HTR-8/SVneo (cell line): ENCODE measurements around the gene SULT2B1.
A peak's percentile ranks its signal among the peaks of the same experiment; 100 is the strongest.
"Not testable (repeated sequence)": the region's sequence is repeated elsewhere in the genome, so short reads cannot be mapped to it uniquely, and the experiment has no call there.

ENCODE experiments used
- DNase-seq: peaks from one replicate; pipeline ENCODE4 v3.0.0; 2011; ENCODE audit warnings: low spot score, mixed read lengths; ENCODE audit not compliant: insufficient read length
- FAIRE-seq: peaks from 2 replicates; lab custom pipeline; 2011; peaks lifted over from hg19 to GRCh38; lab: Jason Lieb, UNC

Gene SULT2B1

DNA sequence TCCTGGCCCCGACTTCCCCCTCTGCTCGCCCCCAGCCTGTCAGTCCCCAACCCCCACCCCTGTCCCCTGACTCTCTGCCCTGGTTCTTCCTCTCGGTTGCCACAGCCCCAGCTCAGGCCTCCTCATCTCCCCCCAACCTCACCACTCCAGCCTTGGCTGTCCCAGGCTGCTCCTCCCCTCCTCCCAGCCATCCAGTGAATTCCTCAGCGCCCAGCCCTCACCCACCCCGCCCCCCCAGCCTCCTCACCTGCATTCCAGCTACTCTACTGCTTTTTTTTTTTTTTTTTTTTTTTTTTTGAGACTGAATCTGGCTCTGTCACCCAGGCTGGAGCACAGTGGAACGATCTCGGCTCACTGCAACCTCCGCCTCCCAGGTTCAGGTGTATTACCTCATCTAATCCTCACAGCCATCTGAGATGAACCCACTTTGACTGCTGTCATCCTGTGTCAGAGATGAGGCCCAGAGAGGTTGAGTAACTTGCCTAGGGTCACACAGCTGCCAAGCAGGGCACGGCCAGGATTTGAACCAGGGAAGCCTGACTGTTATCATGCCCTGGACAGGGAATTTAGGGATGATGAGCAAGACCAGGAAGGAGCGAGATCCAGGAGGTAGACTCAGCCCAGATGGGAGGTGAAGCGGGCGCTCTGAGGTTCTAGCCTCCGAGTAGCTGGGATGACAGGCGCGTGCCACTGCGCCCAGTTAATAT is 2.6 kb downstream of the SULT2B1 start:
- DNase-seq (peak; percentile 77), FAIRE-seq (peak; percentile 4)

DNA sequence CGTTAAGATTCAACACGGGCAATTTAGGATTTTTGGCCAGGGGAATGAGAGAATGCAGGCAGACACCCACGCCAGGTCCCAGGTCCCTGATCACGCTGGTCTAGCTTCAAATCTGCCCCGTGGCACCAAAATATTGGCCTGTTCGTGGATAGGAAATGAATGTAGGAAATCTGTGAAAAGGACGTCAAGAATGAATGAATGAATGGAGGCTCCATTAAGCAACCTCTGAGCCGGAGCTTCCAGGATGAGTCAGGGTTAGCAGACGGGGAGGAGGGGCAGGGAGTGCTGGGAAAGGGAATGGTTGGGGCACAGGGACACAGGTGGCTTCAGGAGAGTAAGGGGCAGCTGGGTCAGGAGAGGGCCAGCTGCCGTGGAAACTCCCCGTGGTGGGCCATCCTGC is 4.2 kb downstream of the SULT2B1 start:
- DNase-seq (peak; percentile 57), FAIRE-seq (peak; percentile 60)

GRCh38 chr19:48556825-48557224 is 4.9 kb downstream of the SULT2B1 start:
- FAIRE-seq (no peak), DNase-seq (no peak)

- no peak for FAIRE-seq
Observed at GRCh38 chr19:48558018-48558684, 6.2 kb downstream of the SULT2B1 start.

GRCh38 chr19:48560095-48560530 is 8.1 kb downstream of the SULT2B1 start:
- FAIRE-seq (no peak), DNase-seq (no peak)

More at GRCh38 chr19:48558018-48558684, 6.2 kb downstream of the SULT2B1 start:
- no peak for DNase-seq

- no peak for FAIRE-seq
- no peak for DNase-seq
Observed at GRCh38 chr19:48561412-48561811, 9.4 kb downstream of the SULT2B1 start.

- FAIRE-seq (peak; percentile 26), DNase-seq (no peak)
Observed at GRCh38 chr19:48565090-48565489, 13.1 kb downstream of the SULT2B1 start.

GRCh38 chr19:48568345-48568886 is 16.4 kb downstream of the SULT2B1 start:
- peak; percentile 65 for FAIRE-seq
- DNase-seq, result peak; percentile 86

- DNase-seq, result no peak
- FAIRE-seq, result no peak
Observed at GRCh38 chr19:48569814-48570213, 17.8 kb downstream of the SULT2B1 start.

DNA sequence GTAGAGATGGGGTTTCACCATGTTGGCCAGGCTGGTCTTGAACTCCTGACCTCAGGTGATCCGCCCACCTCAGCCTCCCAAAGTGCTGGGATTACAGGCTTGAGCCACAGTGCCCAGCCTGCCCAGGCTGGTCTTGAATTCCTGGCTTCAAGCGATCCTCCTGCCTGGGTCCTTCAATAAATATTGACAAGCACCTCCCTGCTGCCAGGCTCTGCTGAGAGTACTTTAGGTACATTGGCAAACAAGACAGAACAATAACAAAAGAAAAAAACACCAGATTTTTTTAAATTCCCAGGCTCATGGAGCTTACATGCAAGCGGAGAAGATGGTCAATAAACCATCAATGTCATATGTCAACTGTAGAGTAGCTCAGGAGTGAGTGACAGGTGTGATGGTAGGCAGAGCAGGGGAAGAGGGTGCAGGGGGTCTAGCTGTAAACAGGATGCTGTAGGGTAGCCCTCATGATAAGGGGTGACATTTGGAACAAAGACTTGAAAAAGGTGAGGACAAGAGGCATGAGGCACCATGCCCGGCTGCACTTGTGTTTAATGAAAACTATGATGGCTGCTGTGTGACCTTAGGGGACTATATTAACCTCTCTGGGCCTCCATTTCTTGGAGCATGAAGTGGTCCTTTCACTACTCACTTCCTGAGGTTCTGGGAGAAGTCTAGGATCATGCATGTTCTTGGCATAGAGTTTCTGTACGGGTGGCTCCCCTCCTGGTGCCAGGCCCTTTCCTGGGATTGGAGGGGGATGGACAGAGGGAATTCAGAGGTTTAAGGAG is 19.6 kb downstream of the SULT2B1 start:
- FAIRE-seq (no peak), DNase-seq (no peak)

- FAIRE-seq (no peak), DNase-seq (no peak)
Observed at GRCh38 chr19:48573163-48573505, 21.2 kb downstream of the SULT2B1 start.

- no peak for DNase-seq
- no peak for FAIRE-seq
Observed at GRCh38 chr19:48575931-48576622, 24.1 kb downstream of the SULT2B1 start.

- not testable (repeated sequence) for FAIRE-seq, DNase-seq
Observed at GRCh38 chr19:48577908-48578307, 25.9 kb downstream of the SULT2B1 start.

GRCh38 chr19:48578891-48579290 is 26.9 kb downstream of the SULT2B1 start:
- DNase-seq, result no peak

GRCh38 chr19:48582168-48582567 is 30.2 kb downstream of the SULT2B1 start:
- FAIRE-seq (no peak), DNase-seq (no peak)

More at GRCh38 chr19:48578891-48579290, 26.9 kb downstream of the SULT2B1 start:
- FAIRE-seq, result no peak

DNA sequence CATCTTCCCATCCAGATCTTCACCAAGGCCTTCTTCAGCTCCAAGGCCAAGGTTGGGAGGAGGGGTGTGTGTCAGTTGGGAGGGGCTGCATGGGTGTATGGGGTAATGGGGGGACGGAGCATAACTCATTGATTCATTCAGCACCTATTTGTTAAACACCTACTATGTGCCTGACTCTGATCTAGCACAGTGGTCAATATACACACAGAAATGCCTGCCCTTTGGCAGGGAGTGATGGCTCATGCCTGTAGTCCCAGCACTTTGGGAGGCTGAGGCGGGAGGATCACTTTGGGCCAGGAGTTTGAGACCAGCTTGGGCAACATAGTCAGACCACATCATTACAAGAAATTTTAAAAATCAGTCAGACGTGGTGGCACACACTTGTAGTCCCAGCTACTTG is 35.4 kb downstream of the SULT2B1 start:
- DNase-seq, result no peak
- FAIRE-seq, result no peak

- FAIRE-seq, result peak; percentile 84
- peak; percentile 85 for DNase-seq
Observed at GRCh38 chr19:48588670-48589401, 36.9 kb downstream of the SULT2B1 start.

DNA sequence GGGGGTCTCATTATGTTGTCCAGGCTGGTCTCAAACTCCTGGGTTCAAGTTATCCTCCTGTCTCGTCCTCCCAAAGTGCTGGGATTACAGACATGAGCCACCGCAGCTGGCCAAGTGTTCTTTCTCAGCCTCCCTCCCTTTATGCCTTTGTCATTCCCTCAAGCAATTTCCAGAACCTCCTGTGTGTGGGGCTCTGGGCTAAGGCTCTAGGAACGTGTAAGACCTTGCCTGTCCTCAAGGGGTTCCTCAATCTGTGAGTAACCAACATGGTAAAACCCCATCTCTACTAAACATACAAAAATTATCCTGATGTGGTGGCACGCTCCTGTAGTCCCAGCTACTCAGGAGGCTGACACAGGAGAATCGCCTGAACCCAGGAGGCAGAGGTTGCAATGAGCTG is 39.0 kb downstream of the SULT2B1 start:
- DNase-seq (no peak), FAIRE-seq (no peak)

DNA sequence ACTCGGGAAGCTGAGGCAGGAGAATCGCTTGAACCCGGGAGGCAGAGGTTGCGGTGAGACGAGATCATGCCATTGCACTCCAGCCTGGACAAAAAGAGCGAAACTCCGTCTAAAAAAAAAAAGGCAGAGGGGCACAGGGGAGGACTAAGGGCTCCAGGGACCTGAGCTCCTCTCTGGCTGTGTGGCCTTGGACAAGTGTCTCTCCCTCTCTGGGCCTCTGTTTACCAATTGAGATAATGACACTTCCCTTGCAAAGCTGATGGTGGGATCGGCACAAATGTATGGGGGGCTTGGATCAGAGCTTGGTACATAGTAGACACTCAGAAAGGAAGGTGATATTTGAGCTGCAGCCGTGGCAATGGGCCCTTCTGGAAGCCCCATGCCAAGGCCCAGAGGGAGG is 43.2 kb downstream of the SULT2B1 start:
- DNase-seq, result no peak
- FAIRE-seq, result no peak
